ENCODE results near the gene ALG1. TPM values are rescaled to one million over a fixed set of nuclear protein-coding genes. Genes with fewer than 3 reads are reported as not detected.

ALG1 gene
- total and polyA plus RNA-seq, 2 of the 13 experiments (the other 11 are each of a cell fraction or from before 2014, with no cell fraction given) = 43.3 to 75.6 TPM

DNA sequence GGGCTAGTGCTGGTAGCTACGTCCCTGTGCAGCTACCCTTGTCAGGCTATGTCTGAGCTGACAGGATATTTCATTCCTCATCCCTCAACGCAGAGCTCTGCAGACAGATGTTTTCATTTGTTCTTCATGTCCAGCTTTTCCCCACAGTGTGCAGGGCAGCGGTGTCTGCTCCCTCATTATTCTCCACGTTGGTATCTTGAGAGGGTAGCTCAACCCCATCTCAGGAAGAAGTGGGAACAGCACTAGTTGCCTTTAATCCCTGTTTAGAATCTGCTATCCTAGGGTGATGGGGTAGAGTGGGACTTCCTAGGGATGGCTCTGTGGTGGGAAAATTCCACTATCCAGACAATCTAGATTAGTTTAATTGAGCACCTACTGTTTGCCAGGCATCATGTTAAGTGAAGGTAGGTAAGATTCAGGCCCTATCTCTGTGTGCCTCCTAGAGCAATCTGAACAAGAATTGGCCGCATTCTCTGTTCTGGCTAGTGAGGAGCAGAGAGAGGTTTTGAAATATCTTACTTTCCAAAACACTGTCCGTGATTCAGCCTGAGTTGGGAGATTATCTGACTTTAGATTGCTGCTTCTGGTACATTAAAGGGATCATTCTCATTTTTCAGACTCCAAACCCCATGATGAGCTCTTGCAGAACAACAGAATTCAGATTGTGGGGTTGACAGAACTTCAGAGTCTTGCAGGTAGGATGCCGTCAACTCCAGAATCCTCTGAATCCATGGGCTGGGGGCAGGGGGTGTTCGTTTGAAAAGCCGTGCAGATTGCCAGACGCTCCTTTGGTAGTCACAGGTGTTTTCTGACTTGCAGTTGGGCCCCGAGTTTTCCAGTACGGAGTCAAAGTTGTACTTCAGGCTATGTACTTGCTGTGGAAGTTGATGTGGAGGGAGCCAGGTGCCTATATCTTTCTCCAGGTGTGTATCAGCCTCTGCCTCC, 963 bp downstream of the ALG1 start (continued):
- TF ChIP-seq IKZF4 (CRISPR knock-in tag; IDR thresholded peaks at IDR 0.05; ENCODE audit: borderline replicate concordance, low read depth, not compliant biosample characterization) (no peak), NR2F1 (CRISPR knock-in tag; IDR thresholded peaks at IDR 0.05) (no peak), ZNF30 (CRISPR knock-in tag; IDR thresholded peaks at IDR 0.05) (no peak), ZNF138 (CRISPR knock-in tag; IDR thresholded peaks at IDR 0.05; ENCODE audit: low read depth) (no peak), PCBP1 (IDR thresholded peaks at IDR 0.05; ENCODE audit: borderline replicate concordance, low read depth, low read length) (no peak)
- TF ChIP-seq, protein P1, sequence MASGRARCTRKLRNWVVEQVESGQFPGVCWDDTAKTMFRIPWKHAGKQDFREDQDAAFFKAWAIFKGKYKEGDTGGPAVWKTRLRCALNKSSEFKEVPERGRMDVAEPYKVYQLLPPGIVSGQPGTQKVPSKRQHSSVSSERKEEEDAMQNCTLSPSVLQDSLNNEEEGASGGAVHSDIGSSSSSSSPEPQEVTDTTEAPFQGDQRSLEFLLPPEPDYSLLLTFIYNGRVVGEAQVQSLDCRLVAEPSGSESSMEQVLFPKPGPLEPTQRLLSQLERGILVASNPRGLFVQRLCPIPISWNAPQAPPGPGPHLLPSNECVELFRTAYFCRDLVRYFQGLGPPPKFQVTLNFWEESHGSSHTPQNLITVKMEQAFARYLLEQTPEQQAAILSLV (CRISPR knock-in tag; IDR thresholded peaks at IDR 0.05; ENCODE audit: borderline replicate concordance) = no peak
- TF ChIP-seq, protein P2, sequence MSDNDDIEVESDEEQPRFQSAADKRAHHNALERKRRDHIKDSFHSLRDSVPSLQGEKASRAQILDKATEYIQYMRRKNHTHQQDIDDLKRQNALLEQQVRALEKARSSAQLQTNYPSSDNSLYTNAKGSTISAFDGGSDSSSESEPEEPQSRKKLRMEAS (IDR thresholded peaks at IDR 0.05) = no peak
- TF ChIP-seq, protein P3, sequence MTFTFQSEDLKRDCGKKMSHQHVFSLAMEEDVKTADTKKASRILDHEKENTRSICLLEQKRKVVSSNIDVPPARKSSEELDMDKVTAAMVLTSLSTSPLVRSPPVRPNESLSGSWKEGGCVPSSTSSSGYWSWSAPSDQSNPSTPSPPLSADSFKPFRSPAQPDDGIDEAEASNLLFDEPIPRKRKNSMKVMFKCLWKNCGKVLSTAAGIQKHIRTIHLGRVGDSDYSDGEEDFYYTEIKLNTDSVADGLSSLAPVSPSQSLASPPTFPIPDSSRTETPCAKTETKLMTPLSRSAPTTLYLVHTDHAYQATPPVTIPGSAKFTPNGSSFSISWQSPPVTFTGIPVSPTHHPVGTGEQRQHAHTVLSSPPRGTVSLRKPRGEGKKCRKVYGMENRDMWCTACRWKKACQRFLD (CRISPR knock-in tag; IDR thresholded peaks at IDR 0.05; ENCODE audit: borderline replicate concordance) = no peak
